Upper lobe of left lung (tissue), 4 donors: ENCODE data around the gene PCSK1.

Experiments used
- EP300 ChIP-seq, 4 donors: sonication (generic); formaldehyde crosslinking; IDR thresholded peaks; one replicate each; pipeline ENCODE4 v1.5.1; 2017; ENCODE audit warnings: antibody characterized with exemption in 4 of 4, control low read depth in 2 of 4
- TF ChIP-seq, protein P1 (sequence below), 6 experiments: fragments of 450-650 bp in 4 of 6; fragments of 200-600 bp in 2 of 6; sonication (generic) in 2 of 6; IDR thresholded peaks; one replicate each; pipeline ENCODE4 v1.5.1; 2016 to 2019; ENCODE audit warnings: antibody characterized with exemption in 6 of 6

DNA sequence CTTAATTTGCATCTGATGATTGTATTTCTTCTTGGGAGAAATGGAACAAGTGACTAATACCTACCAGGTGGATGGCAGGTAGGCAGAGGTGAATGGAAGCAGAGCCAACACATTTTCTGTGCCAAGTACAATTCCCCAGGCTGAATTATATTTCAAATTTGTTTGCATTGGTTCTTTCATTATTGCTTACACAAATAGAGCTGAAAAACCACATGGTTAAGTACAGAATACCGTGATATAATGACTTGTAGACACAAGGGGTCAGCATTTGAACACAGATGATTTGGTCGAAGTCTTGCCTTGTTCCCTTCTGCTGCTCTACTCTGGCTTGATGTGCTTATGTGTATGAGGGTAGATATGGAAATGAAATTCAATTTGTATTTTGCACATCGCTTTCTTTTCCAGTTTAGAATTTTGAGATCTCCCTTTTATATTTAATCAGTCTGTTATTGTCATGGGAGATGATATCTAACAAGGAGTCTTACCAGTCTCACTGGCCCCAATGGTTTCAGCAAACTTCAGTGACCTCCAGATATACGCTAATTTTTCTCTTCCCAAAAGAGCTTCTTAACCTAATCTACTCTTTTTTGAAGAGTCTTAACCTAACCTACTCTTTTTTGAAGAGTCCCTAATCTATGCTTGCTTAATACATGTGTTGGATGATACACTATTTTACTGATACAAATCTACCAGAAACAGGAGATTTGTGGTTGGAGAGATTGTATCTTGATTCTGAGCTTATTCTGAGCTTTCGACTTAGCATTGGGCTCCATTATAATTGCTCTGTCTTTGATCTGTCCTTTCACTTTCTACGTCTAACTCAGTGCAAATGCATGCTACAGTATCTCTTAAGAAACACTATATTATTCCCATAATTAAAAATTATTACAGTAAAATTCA, 88.1 kb downstream of the PCSK1 start:
- TF ChIP-seq, protein P1, sequence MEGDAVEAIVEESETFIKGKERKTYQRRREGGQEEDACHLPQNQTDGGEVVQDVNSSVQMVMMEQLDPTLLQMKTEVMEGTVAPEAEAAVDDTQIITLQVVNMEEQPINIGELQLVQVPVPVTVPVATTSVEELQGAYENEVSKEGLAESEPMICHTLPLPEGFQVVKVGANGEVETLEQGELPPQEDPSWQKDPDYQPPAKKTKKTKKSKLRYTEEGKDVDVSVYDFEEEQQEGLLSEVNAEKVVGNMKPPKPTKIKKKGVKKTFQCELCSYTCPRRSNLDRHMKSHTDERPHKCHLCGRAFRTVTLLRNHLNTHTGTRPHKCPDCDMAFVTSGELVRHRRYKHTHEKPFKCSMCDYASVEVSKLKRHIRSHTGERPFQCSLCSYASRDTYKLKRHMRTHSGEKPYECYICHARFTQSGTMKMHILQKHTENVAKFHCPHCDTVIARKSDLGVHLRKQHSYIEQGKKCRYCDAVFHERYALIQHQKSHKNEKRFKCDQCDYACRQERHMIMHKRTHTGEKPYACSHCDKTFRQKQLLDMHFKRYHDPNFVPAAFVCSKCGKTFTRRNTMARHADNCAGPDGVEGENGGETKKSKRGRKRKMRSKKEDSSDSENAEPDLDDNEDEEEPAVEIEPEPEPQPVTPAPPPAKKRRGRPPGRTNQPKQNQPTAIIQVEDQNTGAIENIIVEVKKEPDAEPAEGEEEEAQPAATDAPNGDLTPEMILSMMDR (IDR thresholded peaks at IDR 0.05), result peak; percentile 28 to 72 (median 50)
- TF ChIP-seq EP300 (IDR thresholded peaks at IDR 0.05), result no peak
